Immature natural killer cell (primary cell): ENCODE data around the gene ZFP3. TPM values are rescaled to one million over a fixed set of nuclear protein-coding genes. Genes with fewer than 3 reads are reported as not detected.
"Not testable (repeated sequence)": the region's sequence is repeated elsewhere in the genome, so short reads cannot be mapped to it uniquely, and the experiment has no call there.

Source experiments
- DNase-seq, 3 donors: peaks; one replicate each; pipeline ENCODE4 v3.0.0; 2022; ENCODE audit warnings: mixed read lengths in 1 of 3
- H3K27ac Mint-ChIP-seq, 6 donors: one replicate each; pipeline ENCODE4 v1.8.0; 2020; ENCODE audit warnings: mixed read lengths in 6 of 6, mild to moderate bottlenecking in 5 of 6, inconsistent platforms in 4 of 6, moderate library complexity in 3 of 6
- H3K27me3 Mint-ChIP-seq, 3 donors: one replicate each; pipeline ENCODE4 v1.8.0; 2020 to 2021; ENCODE audit warnings: low read depth in 3 of 3, mild to moderate bottlenecking in 3 of 3, mixed read lengths in 3 of 3, moderate library complexity in 3 of 3, inconsistent platforms in 1 of 3
- H3K36me3 Mint-ChIP-seq, 3 donors: one replicate each; pipeline ENCODE4 v1.8.0; 2020; ENCODE audit warnings: mixed read lengths in 3 of 3, inconsistent platforms in 2 of 3, mild to moderate bottlenecking in 2 of 3
- H3K4me1 Mint-ChIP-seq, 2 donors: one replicate each; pipeline ENCODE4 v1.8.0; 2020; ENCODE audit warnings: inconsistent platforms in 2 of 2, mild to moderate bottlenecking in 2 of 2, mixed read lengths in 2 of 2, moderate library complexity in 1 of 2
- H3K4me3 Mint-ChIP-seq, 5 donors: one replicate each; pipeline ENCODE4 v1.8.0; 2020; ENCODE audit warnings: mild to moderate bottlenecking in 5 of 5, mixed read lengths in 5 of 5, inconsistent platforms in 3 of 5, moderate library complexity in 3 of 5
- H3K9me3 Mint-ChIP-seq, 6 donors: one replicate each; pipeline ENCODE4 v1.8.0; 2020; ENCODE audit warnings: mild to moderate bottlenecking in 6 of 6, mixed read lengths in 6 of 6, inconsistent platforms in 4 of 6, moderate library complexity in 3 of 6
- polyA plus RNA-seq, 3 donors: library from polyadenylated mRNA; unstranded; fragments of 300-500 nt; fragmentation: Illumina TruSeq; gene quantifications; one replicate each; pipeline ENCODE4 v1.2.3, GENCODE V29; 2021

ZFP3 gene
- polyA plus RNA-seq, 3 donors from 2014 or later, result 0.51 to 0.61 TPM; not detected in 1

GRCh38 chr17:5097101-5097834 is 19.0 kb downstream of the ZFP3 start:
- Mint-ChIP-seq H3K27me3 (peaks cover 5 to 6% (median 5%) of the 10 kb centered on the region in 3 donors), H3K9me3 (peaks cover 26 to 49% (median 47%) of the 10 kb centered on the region in 6 donors), H3K4me1 (peaks cover 13 to 15% of the 10 kb centered on the region in 2 donors), H3K36me3 (peaks cover 17 to 31% (median 29%) of the 10 kb centered on the region in 3 donors), H3K4me3 (peak overlapping the region; percentile 83 to 90 (median 86)), H3K27ac (peak overlapping the region in 5 of 6 donors; percentile 34 to 64 (median 56))
- DNase-seq, result peak; percentile 46 to 54 (median 51)

GRCh38 chr17:5099271-5099670 is 21.0 kb downstream of the ZFP3 start:
- DNase-seq, result no peak
- no peak overlapping the region for H3K27ac Mint-ChIP-seq

GRCh38 chr17:5100832-5101231 is 22.6 kb downstream of the ZFP3 start:
- H3K9me3 Mint-ChIP-seq, result peaks cover 8 to 16% (median 12%) of the 10 kb centered on the region in 6 donors
- peaks cover 5 to 6% (median 5%) of the 10 kb centered on the region in 3 donors for H3K27me3 Mint-ChIP-seq
- H3K36me3 Mint-ChIP-seq, result peaks cover 8 to 15% (median 10%) of the 10 kb centered on the region in 3 donors
- H3K4me1 Mint-ChIP-seq, result peaks cover 13 to 15% of the 10 kb centered on the region in 2 donors
- DNase-seq, result no peak
- no peak overlapping the region for H3K4me3 Mint-ChIP-seq
- no peak overlapping the region for H3K27ac Mint-ChIP-seq

More at GRCh38 chr17:5099271-5099670, 21.0 kb downstream of the ZFP3 start:
- Mint-ChIP-seq H3K9me3 (peaks cover 15 to 31% (median 27%) of the 10 kb centered on the region in 6 donors), H3K27me3 (peaks cover 5 to 6% (median 5%) of the 10 kb centered on the region in 3 donors), H3K36me3 (peaks cover 6 to 17% (median 17%) of the 10 kb centered on the region in 3 donors), H3K4me1 (peaks cover 13 to 15% of the 10 kb centered on the region in 2 donors), H3K4me3 (peak overlapping the region in 2 of 5 donors; percentile 7 to 42)

GRCh38 chr17:5110816-5111215 is 32.5 kb downstream of the ZFP3 start:
- H3K9me3 Mint-ChIP-seq, result no peaks in the 10 kb centered on the region
- H3K4me1 Mint-ChIP-seq, result peaks cover 23 to 29% of the 10 kb centered on the region in 2 donors
- H3K27ac Mint-ChIP-seq, result peak overlapping the region; percentile 41 to 77 (median 72)
- DNase-seq, result no peak
- peaks cover 25 to 46% (median 27%) of the 10 kb centered on the region in 3 donors for H3K36me3 Mint-ChIP-seq
- H3K27me3 Mint-ChIP-seq, result peaks cover 5 to 10% (median 8%) of the 10 kb centered on the region in 3 donors
- H3K4me3 Mint-ChIP-seq, result peak overlapping the region; percentile 82 to 99 (median 93)

GRCh38 chr17:5111402-5112204 is 33.3 kb downstream of the ZFP3 start, which contains the start of gene ZNF232:
Gene ZNF232, minus strand, starts transcription at chr17:5111878. Its CDS starts 56 bp downstream, at chr17:5111822.
- Mint-ChIP-seq H3K4me3 (peak within 1 kb of the TSS; percentile 82 to 99 (median 93)), H3K27ac (peak within 1 kb of the TSS; percentile 55 to 80 (median 76)), H3K27me3 (peaks cover 5 to 14% (median 13%) of the 10 kb centered on the region in 3 donors), H3K4me1 (peaks cover 26 to 29% of the 10 kb centered on the region in 2 donors), H3K36me3 (peaks cover 17 to 38% (median 19%) of the 10 kb centered on the region in 3 donors), H3K9me3 (no peaks in the 10 kb centered on the region)
- DNase-seq, result peak; percentile 88 to 90 (median 89)

- H3K27ac Mint-ChIP-seq, result no peak within 1 kb of the TSS
- H3K4me1 Mint-ChIP-seq, result peaks cover 17 to 18% of the 10 kb centered on the region in 2 donors
- peaks cover 5 to 29% (median 19%) of the 10 kb centered on the region in 3 donors for H3K27me3 Mint-ChIP-seq
- DNase-seq, result no peak
- H3K4me3 Mint-ChIP-seq, result peak within 1 kb of the TSS in 1 of 5 donors; percentile 19
- peaks cover 9 to 14% (median 12%) of the 10 kb centered on the region in 3 donors for H3K36me3 Mint-ChIP-seq
- H3K9me3 Mint-ChIP-seq, result no peaks in the 10 kb centered on the region
These were observed 37.7 kb downstream of the ZFP3 start, which contains the start of gene USP6 for GRCh38 chr17:5115673-5116651. Gene USP6, plus strand, starts transcription at chr17:5116032. Its CDS starts 14,336 bp downstream, at chr17:5130368.

- peak overlapping the region in 1 of 5 donors; percentile 7 for H3K4me3 Mint-ChIP-seq
- no peak overlapping the region for H3K27ac Mint-ChIP-seq
- H3K27me3 Mint-ChIP-seq, result peaks cover 2 to 27% (median 24%) of the 10 kb centered on the region in 3 donors
- no peaks in the 10 kb centered on the region for H3K9me3 Mint-ChIP-seq
- peaks cover 1 to 14% of the 10 kb centered on the region in 2 donors for H3K4me1 Mint-ChIP-seq
- peaks cover 7 to 13% (median 12%) of the 10 kb centered on the region in 3 donors for H3K36me3 Mint-ChIP-seq
- DNase-seq, result no peak
These were observed 40.0 kb downstream of the ZFP3 start for GRCh38 chr17:5118219-5118618.

GRCh38 chr17:5120036-5120435 is 41.8 kb downstream of the ZFP3 start:
- Mint-ChIP-seq H3K27ac (no peak overlapping the region), H3K36me3 (no peaks in the 10 kb centered on the region), H3K9me3 (no peaks in the 10 kb centered on the region), H3K4me3 (no peak overlapping the region), H3K27me3 (peaks cover 6 to 24% (median 21%) of the 10 kb centered on the region in 3 donors), H3K4me1 (peaks cover 0 to 14% of the 10 kb centered on the region in 2 donors)
- no peak for DNase-seq

GRCh38 chr17:5120436-5121185 is 42.3 kb downstream of the ZFP3 start:
- not testable (repeated sequence) for H3K27ac Mint-ChIP-seq, H3K36me3 Mint-ChIP-seq, DNase-seq, H3K9me3 Mint-ChIP-seq
- Mint-ChIP-seq H3K4me1 (peaks cover 0 to 12% of the 10 kb centered on the region in 2 donors), H3K4me3 (peak overlapping the region in 2 of 5 donors; percentile 5 to 53), H3K27me3 (peaks cover 6 to 25% (median 22%) of the 10 kb centered on the region in 3 donors)

- Mint-ChIP-seq H3K27me3 (peaks cover 6 to 23% (median 21%) of the 10 kb centered on the region in 3 donors), H3K36me3 (no peaks in the 10 kb centered on the region), H3K4me1 (peaks cover 0 to 12% of the 10 kb centered on the region in 2 donors), H3K4me3 (peak overlapping the region in 4 of 5 donors; percentile 30 to 64 (median 48)), H3K27ac (peak overlapping the region in 1 of 6 donors; percentile 26), H3K9me3 (no peaks in the 10 kb centered on the region)
- DNase-seq, result no peak
These were observed 43.0 kb downstream of the ZFP3 start for GRCh38 chr17:5121186-5121841.

GRCh38 chr17:5122056-5122455 is 43.8 kb downstream of the ZFP3 start:
- H3K27ac Mint-ChIP-seq, H3K4me1 Mint-ChIP-seq, H3K9me3 Mint-ChIP-seq, H3K36me3 Mint-ChIP-seq, DNase-seq: not testable (repeated sequence)
- Mint-ChIP-seq H3K27me3 (peaks cover 6 to 17% (median 15%) of the 10 kb centered on the region in 3 donors), H3K4me3 (peak overlapping the region in 4 of 5 donors; percentile 42 to 64 (median 56))
